SK-N-DZ (cell line): Measurements from ENCODE around the gene GAS7.

Experiments used
- DNase-seq: peaks from one replicate; pipeline ENCODE4 v3.0.0-alpha.2; 2015; ENCODE audit warnings: low spot score

Gene GAS7

GRCh38 chr17:10200645-10201044, 2.2 kb upstream of the GAS7 start:
- no peak for DNase-seq

- DNase-seq = no peak
Measured at GRCh38 chr17:10200016-10200415, 1.6 kb upstream of the GAS7 start.

- no peak for DNase-seq
Measured at GRCh38 chr17:10197721-10198508, 491 bp downstream of the GAS7 start.

GRCh38 chr17:10197362-10197720, 1.1 kb downstream of the GAS7 start:
- no peak for DNase-seq

GRCh38 chr17:10196941-10197340, 1.5 kb downstream of the GAS7 start:
- DNase-seq = no peak

- no peak for DNase-seq
Measured at GRCh38 chr17:10196384-10196895, 2.0 kb downstream of the GAS7 start.

GRCh38 chr17:10195090-10195805, 3.2 kb downstream of the GAS7 start:
- no peak for DNase-seq

GRCh38 chr17:10193632-10194031, 4.8 kb downstream of the GAS7 start:
- DNase-seq = no peak

GRCh38 chr17:10192972-10193371, 5.4 kb downstream of the GAS7 start:
- no peak for DNase-seq

GRCh38 chr17:10192461-10192860, 5.9 kb downstream of the GAS7 start:
- DNase-seq = no peak

GRCh38 chr17:10187456-10187855, 10.9 kb downstream of the GAS7 start:
- DNase-seq = no peak

- no peak for DNase-seq
Measured at GRCh38 chr17:10186771-10187410, 11.5 kb downstream of the GAS7 start.

- DNase-seq = no peak
Measured at GRCh38 chr17:10183931-10184930, 14.2 kb downstream of the GAS7 start.

- DNase-seq = no peak
Measured at GRCh38 chr17:10182785-10183184, 15.6 kb downstream of the GAS7 start.

GRCh38 chr17:10178506-10178991, 19.9 kb downstream of the GAS7 start:
- DNase-seq = no peak

GRCh38 chr17:10177913-10178505, 20.4 kb downstream of the GAS7 start:
- DNase-seq = no peak

- DNase-seq = no peak
Measured at GRCh38 chr17:10177131-10177912, 21.1 kb downstream of the GAS7 start.

GRCh38 chr17:10173913-10174312, 24.5 kb downstream of the GAS7 start:
- DNase-seq = no peak

GRCh38 chr17:10172778-10173177, 25.6 kb downstream of the GAS7 start:
- DNase-seq = no peak

GRCh38 chr17:10172241-10172741, 26.1 kb downstream of the GAS7 start:
- no peak for DNase-seq
